GM23248 (cell line): ENCODE data around the gene NDUFS7.

Experiments
- EZH2 ChIP-seq: fragments of 200-600 bp; sonication (generic); IDR thresholded peaks from 2 replicates; pipeline ENCODE4 v1.6.1; 2018; ENCODE audit warnings: antibody characterized with exemption, mild to moderate bottlenecking; ENCODE audit not compliant: insufficient read depth, poor library complexity, severe bottlenecking
- EZH2phosphoT487 ChIP-seq: fragments of 200-600 bp; sonication (generic); IDR thresholded peaks from 2 replicates; pipeline ENCODE4 v1.6.1; 2018; ENCODE audit warnings: antibody characterized with exemption, moderate library complexity, mild to moderate bottlenecking, low read depth; ENCODE audit not compliant: insufficient read depth

DNA sequence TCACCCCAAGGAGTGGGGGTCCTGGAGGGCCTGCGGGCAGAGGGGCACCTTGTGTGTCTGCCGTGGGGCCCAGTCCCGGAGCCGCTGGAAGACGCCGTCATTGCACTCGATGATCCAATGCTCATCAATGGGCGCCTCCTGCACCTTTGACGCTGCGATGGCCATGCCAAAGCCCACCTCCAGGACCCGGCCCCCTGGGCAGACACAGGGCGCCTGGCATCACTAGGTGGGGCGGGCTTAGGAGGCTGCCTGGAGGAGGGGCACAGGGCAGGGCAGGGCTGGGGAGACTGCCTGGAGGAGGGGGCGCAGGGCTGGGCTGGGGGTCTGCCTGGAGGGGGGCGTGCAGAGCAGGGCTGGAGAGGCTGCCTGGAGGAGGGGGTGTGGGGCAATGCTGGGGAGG lies 16.0 kb downstream of the NDUFS7 start:
- TF ChIP-seq EZH2 (no peak), EZH2phosphoT487 (no peak)
